ENCODE data around the gene NBEAL2.
A peak's percentile ranks its signal among the peaks of the same experiment; 100 is the strongest.

DNA sequence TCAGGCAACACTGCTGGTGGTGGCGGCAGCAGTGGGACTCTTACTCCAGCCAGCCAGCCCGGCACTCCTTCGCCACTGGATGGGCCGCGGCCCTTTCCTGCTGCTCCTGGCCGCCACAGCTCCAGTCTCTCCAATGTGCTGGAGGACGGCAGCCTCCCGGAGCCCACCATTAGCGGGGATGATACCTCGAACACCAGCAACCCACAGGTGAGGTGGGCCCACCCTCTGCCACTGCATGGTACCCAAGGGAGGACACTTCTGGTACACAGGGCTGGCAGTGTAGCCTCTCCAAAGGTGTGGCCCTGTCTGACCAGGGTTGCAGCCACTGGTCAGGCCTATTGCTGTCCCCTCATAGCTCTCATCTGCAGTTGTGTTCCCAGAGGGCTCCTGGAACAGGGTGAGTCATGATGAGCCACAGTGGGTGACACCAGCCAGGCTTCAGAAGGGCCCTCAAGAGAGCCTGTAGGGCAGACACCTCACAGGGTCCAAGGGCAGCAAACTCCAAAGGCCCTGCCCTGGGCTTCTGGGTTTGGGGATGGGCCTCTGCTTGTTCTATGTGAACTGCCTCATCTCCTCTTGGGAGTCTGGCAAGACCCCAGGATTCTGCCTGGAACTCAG, 20.8 kb downstream of the NBEAL2 start:
- TF ChIP-seq, protein P1, sequence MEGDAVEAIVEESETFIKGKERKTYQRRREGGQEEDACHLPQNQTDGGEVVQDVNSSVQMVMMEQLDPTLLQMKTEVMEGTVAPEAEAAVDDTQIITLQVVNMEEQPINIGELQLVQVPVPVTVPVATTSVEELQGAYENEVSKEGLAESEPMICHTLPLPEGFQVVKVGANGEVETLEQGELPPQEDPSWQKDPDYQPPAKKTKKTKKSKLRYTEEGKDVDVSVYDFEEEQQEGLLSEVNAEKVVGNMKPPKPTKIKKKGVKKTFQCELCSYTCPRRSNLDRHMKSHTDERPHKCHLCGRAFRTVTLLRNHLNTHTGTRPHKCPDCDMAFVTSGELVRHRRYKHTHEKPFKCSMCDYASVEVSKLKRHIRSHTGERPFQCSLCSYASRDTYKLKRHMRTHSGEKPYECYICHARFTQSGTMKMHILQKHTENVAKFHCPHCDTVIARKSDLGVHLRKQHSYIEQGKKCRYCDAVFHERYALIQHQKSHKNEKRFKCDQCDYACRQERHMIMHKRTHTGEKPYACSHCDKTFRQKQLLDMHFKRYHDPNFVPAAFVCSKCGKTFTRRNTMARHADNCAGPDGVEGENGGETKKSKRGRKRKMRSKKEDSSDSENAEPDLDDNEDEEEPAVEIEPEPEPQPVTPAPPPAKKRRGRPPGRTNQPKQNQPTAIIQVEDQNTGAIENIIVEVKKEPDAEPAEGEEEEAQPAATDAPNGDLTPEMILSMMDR (IDR thresholded peaks at IDR 0.05 in 8 of 11, conservative IDR thresholded peaks at IDR 0.05 in 3 of 11) = no peak
- TF ChIP-seq POLR2AphosphoS5 (IDR thresholded peaks at IDR 0.05) = peak in 1 of 3 donors; percentile 35
- no peak for TF ChIP-seq POLR2A (IDR thresholded peaks at IDR 0.05)

Data from spleen (tissue), 7 donors.